Esophagus squamous epithelium (tissue), 4 donors: ENCODE results near the gene PLK1.
"Not testable (repeated sequence)": the region's sequence is repeated elsewhere in the genome, so short reads cannot be mapped to it uniquely, and the experiment has no call there.

Source experiments
- POLR2A ChIP-seq, 4 donors: fragments of 450-650 bp; IDR thresholded peaks; one replicate each; pipeline ENCODE4 v1.6.1; 2017; ENCODE audit warnings: antibody characterized with exemption in 4 of 4, mild to moderate bottlenecking in 4 of 4, moderate library complexity in 3 of 4
- TF ChIP-seq, protein P1 (sequence below), 6 experiments: fragments of 450-650 bp in 4 of 6; fragments of 200-600 bp in 2 of 6; sonication (generic) in 2 of 6; IDR thresholded peaks; one replicate each; pipeline ENCODE4 v1.5.1; 2016 to 2019; ENCODE audit warnings: antibody characterized with exemption in 6 of 6, mild to moderate bottlenecking in 4 of 6, moderate library complexity in 4 of 6

- TF ChIP-seq, protein P1, sequence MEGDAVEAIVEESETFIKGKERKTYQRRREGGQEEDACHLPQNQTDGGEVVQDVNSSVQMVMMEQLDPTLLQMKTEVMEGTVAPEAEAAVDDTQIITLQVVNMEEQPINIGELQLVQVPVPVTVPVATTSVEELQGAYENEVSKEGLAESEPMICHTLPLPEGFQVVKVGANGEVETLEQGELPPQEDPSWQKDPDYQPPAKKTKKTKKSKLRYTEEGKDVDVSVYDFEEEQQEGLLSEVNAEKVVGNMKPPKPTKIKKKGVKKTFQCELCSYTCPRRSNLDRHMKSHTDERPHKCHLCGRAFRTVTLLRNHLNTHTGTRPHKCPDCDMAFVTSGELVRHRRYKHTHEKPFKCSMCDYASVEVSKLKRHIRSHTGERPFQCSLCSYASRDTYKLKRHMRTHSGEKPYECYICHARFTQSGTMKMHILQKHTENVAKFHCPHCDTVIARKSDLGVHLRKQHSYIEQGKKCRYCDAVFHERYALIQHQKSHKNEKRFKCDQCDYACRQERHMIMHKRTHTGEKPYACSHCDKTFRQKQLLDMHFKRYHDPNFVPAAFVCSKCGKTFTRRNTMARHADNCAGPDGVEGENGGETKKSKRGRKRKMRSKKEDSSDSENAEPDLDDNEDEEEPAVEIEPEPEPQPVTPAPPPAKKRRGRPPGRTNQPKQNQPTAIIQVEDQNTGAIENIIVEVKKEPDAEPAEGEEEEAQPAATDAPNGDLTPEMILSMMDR (IDR thresholded peaks at IDR 0.05): not testable (repeated sequence)
- not testable (repeated sequence) for TF ChIP-seq POLR2A (IDR thresholded peaks at IDR 0.05)
Observed at GRCh38 chr16:23737423-23738028, 58.8 kb downstream of the PLK1 start.
